CD4-positive, alpha-beta T cell treated with Interleukin-15 for 4 hours (primary cell): Measurements from ENCODE around the gene PTPRN2.
"Not testable (repeated sequence)": the region's sequence is repeated elsewhere in the genome, so short reads cannot be mapped to it uniquely, and the experiment has no call there.

Source experiments
- DNase-seq: peaks from one replicate; pipeline ENCODE4 v3.0.0-alpha.2; 2020; ENCODE audit warnings: low spot score

The PTPRN2 gene

GRCh38 chr7:158516524-158516923 is 71.1 kb downstream of the PTPRN2 start:
- no peak for DNase-seq

GRCh38 chr7:158512869-158513268 is 74.8 kb downstream of the PTPRN2 start:
- no peak for DNase-seq

- DNase-seq: no peak
These were observed 75.6 kb downstream of the PTPRN2 start for GRCh38 chr7:158512042-158512441.

GRCh38 chr7:158508802-158509385 is 78.7 kb downstream of the PTPRN2 start:
- no peak for DNase-seq

- DNase-seq: not testable (repeated sequence)
These were observed 79.3 kb downstream of the PTPRN2 start for GRCh38 chr7:158508321-158508720.

GRCh38 chr7:158507917-158508316 is 79.7 kb downstream of the PTPRN2 start:
- no peak for DNase-seq

- DNase-seq: not testable (repeated sequence)
These were observed 80.4 kb downstream of the PTPRN2 start for GRCh38 chr7:158507175-158507574.

GRCh38 chr7:158506626-158507025 is 81.0 kb downstream of the PTPRN2 start:
- no peak for DNase-seq

- no peak for DNase-seq
These were observed 81.9 kb downstream of the PTPRN2 start for GRCh38 chr7:158505683-158506082.

- no peak for DNase-seq
These were observed 85.4 kb downstream of the PTPRN2 start for GRCh38 chr7:158502068-158502750.

GRCh38 chr7:158501393-158502067 is 86.1 kb downstream of the PTPRN2 start:
- no peak for DNase-seq

- DNase-seq: no peak
These were observed 87.0 kb downstream of the PTPRN2 start for GRCh38 chr7:158500651-158501052.

- DNase-seq: no peak
These were observed 88.6 kb downstream of the PTPRN2 start for GRCh38 chr7:158499082-158499455.

GRCh38 chr7:158498443-158499081 is 89.1 kb downstream of the PTPRN2 start:
- DNase-seq: no peak

GRCh38 chr7:158497627-158498026 is 90.0 kb downstream of the PTPRN2 start:
- DNase-seq: no peak

- no peak for DNase-seq
These were observed 91.8 kb downstream of the PTPRN2 start for GRCh38 chr7:158495786-158496185.

GRCh38 chr7:158495216-158495615 is 92.4 kb downstream of the PTPRN2 start:
- DNase-seq: no peak

- no peak for DNase-seq
These were observed 93.0 kb downstream of the PTPRN2 start for GRCh38 chr7:158494643-158495042.

GRCh38 chr7:158494162-158494586 is 93.4 kb downstream of the PTPRN2 start:
- DNase-seq: no peak

GRCh38 chr7:158492367-158492764 is 95.3 kb downstream of the PTPRN2 start:
- no peak for DNase-seq

- DNase-seq: no peak
These were observed 96.5 kb downstream of the PTPRN2 start for GRCh38 chr7:158491094-158491493.

GRCh38 chr7:158490171-158490782 is 97.3 kb downstream of the PTPRN2 start:
- no peak for DNase-seq
